GM06990 (cell line): ENCODE results near the gene SLC35D1.

Experiments used
- DNase-seq: peaks from one replicate; pipeline ENCODE4 v3.0.0-alpha.2; 2011; ENCODE audit not compliant: insufficient read length; ENCODE audit errors: extremely low read depth
- H3K27me3 ChIP-seq: replicated peaks from 2 replicates; pipeline ENCODE4 v1.6.0; 2011; ENCODE audit warnings: low read length; ENCODE audit not compliant: control insufficient read depth, insufficient read depth
- H3K36me3 ChIP-seq: 2 replicates; pipeline ENCODE4 v1.5.1; 2011; ENCODE audit warnings: low read length; ENCODE audit not compliant: control insufficient read depth, insufficient read depth
- H3K4me3 ChIP-seq: replicated peaks from 2 replicates; pipeline ENCODE4 v1.5.1; 2011; ENCODE audit warnings: low read depth, mild to moderate bottlenecking, control low read depth, low read length
- CTCF ChIP-seq: IDR thresholded peaks from 2 replicates; pipeline ENCODE4 v1.5.1; 2011; ENCODE audit warnings: low read length, control low read depth, mild to moderate bottlenecking, inconsistent platforms; ENCODE audit not compliant: insufficient read depth, poor library complexity, severe bottlenecking

SLC35D1 gene

GRCh38 chr1:66999640-67000400, 54.1 kb downstream of the SLC35D1 start:
- DNase-seq = no peak
- no peak for TF ChIP-seq CTCF
- Histone ChIP-seq H3K4me3 (no peak overlapping the region), H3K36me3 (no peaks in the 10 kb centered on the region; the same call in 1 of the 2 replicates), H3K27me3 (no peaks in the 10 kb centered on the region)

DNA sequence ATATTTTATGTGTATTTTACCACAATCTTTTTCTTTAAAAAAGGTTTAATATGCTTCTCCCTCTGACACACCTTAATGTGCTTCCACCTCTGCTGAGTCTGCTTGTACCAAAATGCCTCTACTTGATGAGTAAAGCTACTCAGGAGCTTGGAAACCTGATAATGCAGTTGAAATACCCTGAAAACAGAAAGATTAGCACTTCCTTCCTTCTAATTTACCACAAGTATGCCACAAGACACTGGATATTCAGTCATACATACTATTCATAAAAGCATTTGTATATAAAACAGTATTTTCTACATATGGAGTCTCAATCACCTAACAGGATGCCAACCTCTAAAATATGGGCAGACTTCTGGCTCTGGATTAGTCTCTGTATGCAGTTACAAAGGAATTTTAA, 55.0 kb downstream of the SLC35D1 start:
- no peaks in the 10 kb centered on the region; the same call in 1 of the 2 replicates for H3K36me3 ChIP-seq

DNA sequence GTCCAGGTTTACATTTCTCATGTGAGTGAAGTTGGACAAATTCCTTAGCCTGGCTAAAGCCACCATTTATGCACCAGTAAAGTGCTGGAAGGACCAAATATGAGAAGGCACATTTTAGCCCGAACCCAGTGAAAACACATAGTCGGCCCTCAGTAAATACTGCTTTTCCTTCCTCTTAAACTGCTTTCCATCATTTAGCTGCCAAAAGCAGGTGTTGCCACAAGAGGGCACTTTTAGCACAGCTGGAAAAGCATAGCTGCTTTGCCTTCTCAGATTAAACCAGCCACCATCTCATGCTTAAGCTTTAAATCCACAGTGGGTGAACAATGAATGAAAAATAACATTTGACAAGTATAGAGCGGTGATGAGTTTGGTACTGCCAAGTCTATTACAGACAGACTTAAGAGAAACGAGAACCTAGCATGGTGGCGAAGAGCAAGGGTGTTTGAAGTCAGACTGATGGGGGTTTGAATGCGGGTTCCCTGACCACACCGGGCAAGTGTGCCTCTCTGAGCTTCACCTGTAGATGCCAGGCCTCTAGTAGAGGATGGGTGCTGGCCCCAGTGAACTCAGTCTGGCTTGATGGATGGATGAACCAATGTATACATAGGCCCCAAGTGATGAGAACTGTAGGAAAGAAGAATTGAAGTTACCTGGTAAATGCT, 57.8 kb downstream of the SLC35D1 start:
- H3K4me3 ChIP-seq = no peak overlapping the region
- TF ChIP-seq CTCF = peak; percentile 80
- no peaks in the 10 kb centered on the region for H3K27me3 ChIP-seq
- H3K36me3 ChIP-seq = no peaks in the 10 kb centered on the region
- peak; percentile 49 for DNase-seq

More for the DNA sequence above, 55.0 kb downstream of the SLC35D1 start:
- no peak for TF ChIP-seq CTCF
- DNase-seq = no peak
- no peaks in the 10 kb centered on the region for H3K27me3 ChIP-seq
- no peak overlapping the region for H3K4me3 ChIP-seq

DNA sequence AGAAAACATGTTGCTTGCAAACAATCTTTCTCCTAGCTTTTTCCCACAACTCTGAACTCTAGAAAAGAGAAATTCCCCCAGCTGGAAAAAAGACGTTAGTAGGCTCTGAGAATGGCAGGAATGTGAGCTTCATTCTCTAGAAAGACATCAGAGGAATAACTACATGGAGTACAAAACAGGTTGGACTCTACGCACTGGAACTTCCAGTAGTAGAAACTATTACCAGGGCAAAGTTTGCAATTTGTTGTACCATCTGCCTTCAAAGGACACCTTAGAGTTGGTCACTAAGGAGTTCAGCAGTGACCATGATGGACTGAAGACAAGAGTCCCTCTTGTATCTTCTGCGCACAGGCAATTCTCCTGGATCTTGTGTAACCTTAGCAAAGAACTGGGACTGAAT, 60.9 kb downstream of the SLC35D1 start:
- Histone ChIP-seq H3K36me3 (no peaks in the 10 kb centered on the region), H3K4me3 (no peak overlapping the region), H3K27me3 (no peaks in the 10 kb centered on the region)
- DNase-seq = no peak
- no peak for TF ChIP-seq CTCF

DNA sequence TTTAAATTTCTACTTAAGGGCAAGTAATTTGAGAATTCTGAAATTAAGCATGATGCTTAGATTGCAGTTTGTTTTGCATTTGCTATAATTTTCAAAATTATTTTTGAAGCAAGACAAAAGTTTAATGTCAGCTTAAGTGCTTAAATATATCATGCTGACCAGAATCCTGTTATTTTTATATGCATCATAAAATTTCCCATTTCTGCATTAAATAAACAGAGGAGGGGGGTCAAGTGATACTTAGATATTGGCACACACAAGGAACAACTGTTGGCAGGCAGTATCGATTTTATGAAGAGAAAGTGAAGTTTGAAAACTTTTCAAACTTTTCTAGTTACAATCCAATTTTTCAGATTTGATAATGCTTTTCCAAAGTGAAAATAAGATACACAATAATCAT, 68.1 kb downstream of the SLC35D1 start:
- Histone ChIP-seq H3K36me3 (peaks cover 1% of the 10 kb centered on the region), H3K27me3 (no peaks in the 10 kb centered on the region), H3K4me3 (no peak overlapping the region)
- no peak for TF ChIP-seq CTCF
- DNase-seq = no peak
